GM21447 (cell line): ENCODE results near the gene MLPH.

Experiments
- ATAC-seq: cut with Tn5 transposase; IDR thresholded peaks from one replicate; pipeline ENCODE4 v1.9.1; 2021; ENCODE audit not compliant: unreplicated experiment

The MLPH gene

DNA sequence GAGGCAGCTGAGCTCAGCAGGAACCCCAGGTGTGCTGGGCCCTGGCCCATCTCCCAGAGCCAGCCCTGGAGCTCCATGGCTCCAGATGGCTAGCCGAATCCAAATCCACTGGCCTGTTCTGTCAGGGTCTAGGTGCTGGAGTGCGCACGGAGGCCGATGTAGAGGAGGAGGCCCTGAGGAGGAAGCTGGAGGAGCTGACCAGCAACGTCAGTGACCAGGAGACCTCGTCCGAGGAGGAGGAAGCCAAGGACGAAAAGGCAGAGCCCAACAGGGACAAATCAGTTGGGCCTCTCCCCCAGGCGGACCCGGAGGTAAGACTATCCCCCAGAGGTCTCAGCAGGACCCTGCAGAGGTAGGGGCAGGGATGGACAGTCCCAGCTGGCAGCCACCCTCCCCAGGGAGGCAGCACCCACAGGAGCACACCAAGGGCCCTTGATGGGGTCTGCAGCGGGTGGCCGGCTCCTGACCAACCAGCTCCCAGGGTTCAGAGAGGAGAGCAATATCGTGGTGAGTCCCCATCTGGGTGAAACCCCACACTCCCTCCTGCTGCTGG is 53.2 kb downstream of the MLPH start:
- no peak for ATAC-seq

GRCh38 chr2:237540823-237541222 is 53.8 kb downstream of the MLPH start:
- peak; percentile 44 for ATAC-seq

DNA sequence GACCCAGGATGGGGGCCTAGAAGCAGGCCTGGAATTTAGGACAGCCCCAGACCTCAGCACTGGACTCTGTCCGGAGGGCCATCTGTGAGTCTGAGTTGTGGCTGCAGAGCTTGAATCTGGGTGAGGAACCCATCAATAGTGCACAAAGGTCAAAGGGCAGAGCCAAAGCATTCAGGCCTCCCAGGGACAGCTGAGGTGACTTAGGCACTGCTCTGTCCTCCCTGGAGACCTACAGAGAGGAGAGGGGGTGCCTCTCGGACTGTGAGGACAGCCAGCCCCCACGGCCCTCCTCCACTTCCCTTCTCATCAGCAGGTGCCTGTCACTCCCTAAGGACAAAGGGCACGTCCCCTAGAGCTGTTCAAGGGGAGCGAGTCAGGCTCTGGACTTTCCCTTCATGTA is 54.2 kb downstream of the MLPH start:
- ATAC-seq, result peak; percentile 59

- no peak for ATAC-seq
Measured at GRCh38 chr2:237542001-237542704, 55.1 kb downstream of the MLPH start.

- no peak for ATAC-seq
Measured at GRCh38 chr2:237546040-237546875, 59.2 kb downstream of the MLPH start.

- no peak for ATAC-seq
Measured at GRCh38 chr2:237546876-237547395, 59.9 kb downstream of the MLPH start.

DNA sequence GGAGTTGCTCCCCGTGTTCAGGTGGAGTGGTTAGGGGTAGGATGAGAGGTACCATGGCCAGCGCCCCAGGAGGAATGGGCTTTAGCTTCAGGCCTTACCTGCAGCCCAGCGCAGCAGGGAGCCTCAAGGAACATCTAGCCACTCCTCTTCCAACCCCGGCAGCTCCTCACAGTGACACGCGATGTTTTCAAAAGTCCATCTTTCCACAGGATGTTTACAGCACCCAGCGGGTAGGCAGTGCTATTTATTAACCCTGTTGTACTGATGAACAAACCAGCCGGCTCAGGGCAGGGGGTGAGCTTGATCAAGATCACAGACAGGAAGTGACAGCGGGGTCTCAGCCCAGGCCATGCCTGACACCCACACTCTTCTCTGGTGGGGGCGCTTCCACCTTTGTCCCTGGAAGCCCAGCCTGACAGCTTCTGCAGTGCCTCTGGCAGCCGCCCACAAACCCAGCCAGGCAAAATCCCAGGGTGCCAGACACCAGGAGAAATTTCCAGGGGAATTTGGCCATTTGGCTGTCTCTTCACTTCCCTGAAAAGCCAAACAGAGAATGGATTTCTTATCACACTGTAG is 60.9 kb downstream of the MLPH start:
- no peak for ATAC-seq

- ATAC-seq, result no peak
Measured at GRCh38 chr2:237549216-237549615, 62.2 kb downstream of the MLPH start.

GRCh38 chr2:237549643-237550415 is 62.8 kb downstream of the MLPH start:
- ATAC-seq, result no peak

DNA sequence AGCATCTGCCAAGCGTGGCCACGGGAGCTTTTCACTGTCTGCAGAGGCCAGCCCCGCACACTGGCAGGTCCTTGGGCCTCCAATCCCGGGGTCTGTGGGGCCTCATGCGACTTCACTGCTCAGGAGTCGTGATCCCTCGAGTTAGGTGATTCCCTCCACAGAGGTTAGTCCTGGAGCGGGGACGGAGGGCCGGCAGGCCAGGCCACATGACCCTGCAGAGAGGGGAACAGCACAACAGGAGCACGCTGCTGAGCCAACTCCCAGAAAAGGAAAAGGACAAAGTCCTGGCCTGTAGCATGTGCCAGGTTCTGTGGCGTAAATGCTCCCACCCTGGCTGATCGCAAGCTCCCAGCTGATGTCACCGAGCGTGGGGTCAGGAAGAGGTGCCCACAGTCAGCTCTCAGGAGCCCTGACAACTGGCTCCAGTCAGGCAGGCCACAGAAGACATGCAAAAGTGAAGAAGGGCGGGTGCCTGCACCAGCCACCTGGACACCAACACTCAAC is 64.1 kb downstream of the MLPH start:
- ATAC-seq, result no peak

DNA sequence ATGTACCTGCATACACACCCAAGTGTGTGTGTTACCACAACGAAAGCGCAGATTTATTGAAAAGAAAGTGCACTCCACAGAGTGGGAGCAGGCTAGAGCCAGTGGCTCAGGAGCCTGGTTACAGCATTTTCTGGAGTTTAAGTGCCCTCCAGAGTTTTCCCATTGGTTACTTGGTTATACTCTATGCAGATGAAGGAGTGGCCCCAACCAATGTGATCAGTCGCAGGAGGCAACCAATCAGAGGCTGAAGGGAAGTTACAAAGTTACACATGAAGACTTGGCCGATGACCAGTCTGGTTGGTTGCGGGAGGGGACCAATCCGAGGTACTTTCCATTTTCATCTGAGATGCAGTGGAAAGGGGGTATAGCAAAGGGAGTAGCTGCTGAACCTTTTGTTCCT is 65.9 kb downstream of the MLPH start:
- no peak for ATAC-seq

DNA sequence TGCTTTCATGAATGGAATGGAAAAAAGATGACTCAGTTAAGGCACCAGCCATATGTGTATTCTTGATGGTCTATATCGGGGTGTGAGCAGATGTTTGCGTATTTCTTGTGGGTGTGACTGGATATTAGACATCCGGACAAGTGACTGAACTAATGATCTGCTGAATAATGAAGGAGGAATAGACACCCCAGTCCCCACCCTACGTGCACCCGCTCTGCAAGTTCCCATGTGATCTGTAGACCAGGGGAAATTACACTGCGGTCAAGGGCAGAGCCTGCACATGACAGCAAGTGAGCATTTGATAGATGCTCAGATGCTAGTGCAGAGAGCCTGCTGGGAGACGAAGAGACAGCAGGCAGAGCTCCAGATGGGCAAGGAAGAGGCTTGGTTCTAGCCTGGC is 66.9 kb downstream of the MLPH start:
- ATAC-seq, result no peak

DNA sequence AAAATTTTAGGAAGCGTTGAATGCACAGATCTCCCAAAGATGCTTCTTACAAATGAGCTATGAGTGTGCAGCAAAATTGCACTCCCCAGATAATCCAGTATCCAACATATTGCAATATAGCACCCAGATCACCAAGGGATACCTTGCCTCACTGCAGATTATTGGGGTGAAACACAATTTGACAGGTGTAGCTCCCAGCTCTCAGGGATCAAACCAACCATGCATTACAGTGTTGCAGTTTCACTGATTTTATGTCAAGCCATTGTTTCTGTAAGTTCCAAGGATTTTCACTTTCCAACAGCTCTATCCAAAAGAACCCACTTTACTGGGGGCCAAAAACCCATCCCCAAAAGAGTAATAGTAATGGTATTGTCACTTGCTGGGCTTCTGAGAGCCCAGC is 68.5 kb downstream of the MLPH start:
- no peak for ATAC-seq

DNA sequence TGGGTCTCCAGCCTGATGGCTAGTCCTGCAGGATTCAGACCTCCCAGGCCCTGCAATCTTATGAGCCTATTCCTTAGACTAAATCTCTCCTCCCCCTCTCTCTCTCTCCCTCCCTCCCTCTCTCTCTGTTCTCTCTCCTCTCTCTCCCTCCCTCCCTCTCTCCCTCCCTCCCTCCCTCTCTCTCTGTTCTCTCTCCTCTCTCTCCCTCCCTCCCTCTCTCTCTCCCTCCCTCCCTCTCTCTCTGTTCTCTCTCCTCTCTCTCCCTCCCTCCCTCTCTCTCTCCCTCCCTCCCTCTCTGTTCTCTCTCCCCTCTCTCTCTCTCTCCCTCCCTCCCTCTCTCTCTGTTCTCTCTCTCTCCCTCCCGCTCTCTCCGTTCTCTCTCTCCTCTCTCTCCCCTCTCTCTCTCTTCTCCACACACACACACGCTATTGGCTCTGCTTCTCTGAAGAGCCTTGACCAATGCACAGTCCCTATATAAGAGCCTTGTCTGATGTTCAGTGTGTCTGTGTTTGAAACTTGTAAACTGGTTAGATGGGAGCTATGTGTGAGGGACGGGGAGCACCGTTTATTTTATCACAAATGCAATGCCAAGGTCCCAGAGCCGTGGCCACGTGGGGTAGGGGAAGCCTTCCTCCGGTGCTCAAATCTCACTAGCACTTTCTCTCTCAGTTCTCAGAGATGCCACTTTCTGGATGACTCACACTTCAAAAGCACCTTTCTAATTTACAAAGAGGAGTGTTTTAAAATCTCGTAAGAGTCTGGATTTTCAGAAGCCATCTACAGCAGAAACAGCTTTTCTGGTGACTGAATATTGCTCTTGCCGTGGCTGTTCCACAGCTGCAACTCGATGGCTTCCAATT is 70.0 kb downstream of the MLPH start:
- peak; percentile 91 for ATAC-seq

GRCh38 chr2:237557633-237558015 is 70.6 kb downstream of the MLPH start:
- peak; percentile 18 for ATAC-seq

- no peak for ATAC-seq
Measured at GRCh38 chr2:237558961-237559641, 72.0 kb downstream of the MLPH start.

GRCh38 chr2:237561221-237561620 is 74.2 kb downstream of the MLPH start:
- no peak for ATAC-seq

DNA sequence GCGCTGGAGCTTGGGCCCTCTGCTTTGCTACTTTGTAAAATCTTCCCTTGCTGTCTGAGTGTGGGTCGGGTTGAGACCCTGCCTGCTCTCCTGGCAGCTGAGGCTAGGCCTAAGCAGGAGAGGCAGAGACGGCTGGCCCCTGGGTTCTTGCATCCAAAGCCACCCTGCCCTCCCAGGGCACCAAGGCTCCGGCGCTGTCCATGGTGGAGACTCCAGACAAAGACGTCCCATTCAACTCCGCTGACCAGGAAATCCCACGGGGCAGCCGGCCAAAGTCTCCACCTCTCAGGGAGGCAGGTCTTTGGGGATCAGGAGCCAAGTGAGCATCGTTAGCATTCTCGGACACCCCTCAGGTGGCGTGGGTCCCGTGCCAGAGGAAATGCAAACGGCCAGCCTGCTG is 76.8 kb downstream of the MLPH start:
- ATAC-seq, result no peak

DNA sequence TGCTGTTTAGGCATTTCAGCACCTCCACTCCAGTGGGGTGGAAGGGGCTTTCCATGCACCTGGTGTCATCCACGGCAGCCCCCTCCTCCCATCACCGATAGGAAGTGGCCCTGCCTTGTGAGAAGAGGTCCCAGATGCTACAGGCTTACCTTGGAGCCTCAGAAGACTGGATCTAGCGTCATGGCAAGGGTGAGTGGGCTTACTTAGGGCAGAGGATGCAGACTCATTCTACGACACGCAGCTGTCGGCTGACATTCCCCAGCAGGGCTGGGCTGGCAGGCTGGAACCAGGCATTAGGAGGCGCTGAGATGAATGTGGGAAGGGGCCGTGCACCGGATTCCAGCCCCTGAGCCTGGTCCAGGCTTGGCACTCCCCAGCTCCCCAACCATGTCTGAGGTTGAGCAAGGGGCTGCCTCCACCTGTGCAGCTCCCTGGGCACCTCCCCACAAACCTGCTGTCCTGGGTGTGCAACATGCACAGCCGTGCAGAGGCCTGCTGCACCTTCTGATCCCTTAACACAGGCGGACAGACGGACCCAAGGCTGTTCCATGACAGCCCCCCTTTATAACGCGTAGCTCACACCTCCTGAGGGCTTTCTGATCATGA is 77.6 kb downstream of the MLPH start:
- no peak for ATAC-seq
